ENCODE results near the gene TAF8. TPM values are rescaled to one million over a fixed set of nuclear protein-coding genes. Genes with fewer than 3 reads are reported as not detected.

The TAF8 gene
- total RNA-seq, 4 donors from 2014 or later = 24.5 to 37.6 (median 24.6) TPM

DNA sequence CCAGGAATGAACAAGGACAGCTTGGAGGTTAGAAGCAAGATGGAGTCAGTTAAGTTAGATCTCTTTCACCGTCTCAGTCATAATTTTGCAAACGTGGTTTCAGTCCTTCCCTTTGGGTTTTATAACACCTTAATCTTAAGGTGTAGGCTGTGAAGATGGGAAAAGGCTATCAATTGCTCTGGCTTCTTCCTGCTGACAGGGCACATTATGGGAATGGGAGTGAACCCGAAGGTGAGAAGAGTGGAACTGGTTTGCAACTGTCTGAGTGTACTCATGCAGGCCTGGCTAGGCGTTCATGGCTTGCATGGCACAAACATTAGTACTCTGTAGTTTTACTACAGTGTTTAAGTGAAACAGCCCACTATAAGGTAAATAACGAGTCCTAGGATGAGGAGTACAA is 9.4 kb downstream of the TAF8 start:
- H3K4me3 ChIP-seq = no peak overlapping the region
- H3K27me3 ChIP-seq = no peaks in the 10 kb centered on the region
- peaks cover 0 to 99% (median 0%) of the 10 kb centered on the region in 3 donors for H3K36me3 ChIP-seq
- no peaks in the 10 kb centered on the region for H3K4me1 ChIP-seq
- TF ChIP-seq POLR2A (IDR thresholded peaks at IDR 0.05) = no peak
- no peak for TF ChIP-seq CTCF (IDR thresholded peaks at IDR 0.05)
- no peak for DNase-seq
- H3K9me3 ChIP-seq = no peaks in the 10 kb centered on the region
- no peak overlapping the region for H3K27ac ChIP-seq

DNA sequence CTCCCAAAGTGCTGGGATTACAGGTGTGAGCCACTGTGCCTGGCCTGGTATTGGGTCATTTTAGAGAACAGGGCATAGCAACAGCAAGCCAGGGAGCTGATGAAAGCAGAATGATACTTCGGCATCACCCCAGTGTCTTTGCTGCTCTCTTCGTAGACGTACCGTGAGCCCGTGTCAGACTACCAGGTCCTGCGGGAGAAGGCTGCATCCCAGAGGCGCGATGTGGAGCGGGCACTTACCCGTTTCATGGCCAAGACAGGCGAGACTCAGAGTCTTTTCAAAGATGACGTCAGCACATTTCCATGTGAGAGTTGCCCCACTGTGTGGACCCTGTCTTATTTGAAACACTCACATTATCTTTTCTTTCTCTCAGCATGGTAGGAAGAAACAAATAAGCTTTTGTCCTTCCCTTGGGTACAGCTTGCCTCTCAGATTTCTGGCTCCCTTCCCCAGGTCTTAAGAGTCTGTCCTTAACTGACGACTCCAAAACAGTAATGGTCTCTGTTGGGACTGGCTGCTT is 15.9 kb downstream of the TAF8 start:
- H3K4me3 ChIP-seq = no peak overlapping the region
- no peak overlapping the region for H3K27ac ChIP-seq
- no peak for DNase-seq
- no peaks in the 10 kb centered on the region for H3K4me1 ChIP-seq
- H3K9me3 ChIP-seq = no peaks in the 10 kb centered on the region
- no peaks in the 10 kb centered on the region for H3K27me3 ChIP-seq
- H3K36me3 ChIP-seq = peaks cover 0 to 98% (median 0%) of the 10 kb centered on the region in 3 donors
- TF ChIP-seq POLR2A (IDR thresholded peaks at IDR 0.05) (no peak), CTCF (IDR thresholded peaks at IDR 0.05) (no peak)

DNA sequence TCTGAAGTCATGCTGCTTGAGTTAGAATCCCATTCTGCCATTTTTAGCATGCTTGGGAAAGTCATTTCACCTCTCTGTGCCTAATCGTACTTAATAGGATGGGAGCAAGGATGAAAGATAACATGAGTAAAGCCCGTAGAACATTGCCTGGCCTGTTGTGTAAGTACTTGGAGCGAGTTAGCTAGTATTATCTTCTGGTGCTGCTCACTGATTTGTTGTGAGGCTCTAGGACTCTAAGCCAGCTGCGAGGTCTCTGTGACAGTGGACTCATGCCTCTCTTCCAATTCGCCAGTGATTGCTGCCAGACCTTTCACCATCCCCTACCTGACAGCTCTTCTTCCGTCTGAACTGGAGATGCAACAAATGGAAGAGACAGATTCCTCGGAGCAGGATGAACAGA is 17.8 kb downstream of the TAF8 start:
- Histone ChIP-seq H3K27me3 (no peaks in the 10 kb centered on the region), H3K36me3 (peaks cover 0 to 95% (median 0%) of the 10 kb centered on the region in 3 donors), H3K27ac (no peak overlapping the region), H3K4me1 (no peaks in the 10 kb centered on the region), H3K9me3 (no peaks in the 10 kb centered on the region), H3K4me3 (no peak overlapping the region)
- no peak for DNase-seq
- TF ChIP-seq CTCF (IDR thresholded peaks at IDR 0.05) (no peak), POLR2A (IDR thresholded peaks at IDR 0.05) (no peak)

- TF ChIP-seq CTCF (IDR thresholded peaks at IDR 0.05) = no peak
- no peak for TF ChIP-seq POLR2A (IDR thresholded peaks at IDR 0.05)
- no peaks in the 10 kb centered on the region for H3K27me3 ChIP-seq
- no peak for DNase-seq
- no peaks in the 10 kb centered on the region for H3K4me1 ChIP-seq
- H3K9me3 ChIP-seq = no peaks in the 10 kb centered on the region
- no peak overlapping the region for H3K27ac ChIP-seq
- H3K36me3 ChIP-seq = peaks cover 0 to 92% (median 0%) of the 10 kb centered on the region in 3 donors
- no peak overlapping the region for H3K4me3 ChIP-seq
Observed at GRCh38 chr6:42068872-42069522, 18.7 kb downstream of the TAF8 start.

GRCh38 chr6:42071881-42072583 is 21.7 kb downstream of the TAF8 start:
- Histone ChIP-seq H3K27me3 (no peaks in the 10 kb centered on the region), H3K4me1 (no peaks in the 10 kb centered on the region), H3K9me3 (no peaks in the 10 kb centered on the region), H3K27ac (no peak overlapping the region), H3K4me3 (no peak overlapping the region), H3K36me3 (peaks cover 0 to 71% (median 0%) of the 10 kb centered on the region in 3 donors)
- TF ChIP-seq POLR2A (IDR thresholded peaks at IDR 0.05) = no peak
- no peak for TF ChIP-seq CTCF (IDR thresholded peaks at IDR 0.05)
- no peak for DNase-seq
